Suprapubic skin (tissue), 4 donors: Measurements from ENCODE around the gene LDLRAD4. TPM values are rescaled to one million over a fixed set of nuclear protein-coding genes. Genes with fewer than 3 reads are reported as not detected.

Experiments
- DNase-seq, 2 donors: peaks; one replicate each; pipeline ENCODE4 v3.0.0-alpha.2; 2019; ENCODE audit warnings: low spot score in 2 of 2
- H3K27ac ChIP-seq: fragments of 200-600 bp; sonication (generic); one replicate; pipeline ENCODE4 v1.5.1; 2019
- H3K27me3 ChIP-seq: fragments of 200-600 bp; sonication (generic); one replicate; pipeline ENCODE4 v1.5.1; 2019
- H3K36me3 ChIP-seq: fragments of 200-600 bp; sonication (generic); one replicate; pipeline ENCODE4 v1.5.1; 2019
- H3K4me1 ChIP-seq: fragments of 200-600 bp; sonication (generic); one replicate; pipeline ENCODE4 v1.5.1; 2019
- H3K4me3 ChIP-seq: fragments of 200-600 bp; sonication (generic); one replicate; pipeline ENCODE4 v1.5.1; 2019; ENCODE audit warnings: mild to moderate bottlenecking
- H3K9me3 ChIP-seq: fragments of 200-600 bp; sonication (generic); one replicate; pipeline ENCODE4 v1.5.1; 2019
- EP300 ChIP-seq: sonication (generic); formaldehyde crosslinking; IDR thresholded peaks from one replicate; pipeline ENCODE4 v1.6.1; 2017; ENCODE audit warnings: antibody characterized with exemption
- POLR2A ChIP-seq, 2 donors: fragments of 450-650 bp; IDR thresholded peaks; one replicate each; pipeline ENCODE4 v1.6.1; 2017; ENCODE audit warnings: antibody characterized with exemption in 2 of 2, mild to moderate bottlenecking in 2 of 2, moderate library complexity in 2 of 2
- POLR2AphosphoS5 ChIP-seq, 3 donors: sonication (generic); formaldehyde crosslinking; IDR thresholded peaks; one replicate each; pipeline ENCODE4 v1.6.1; 2017; ENCODE audit warnings: antibody characterized with exemption in 3 of 3
- WGBS: methylation state at CpG from one replicate; pipeline ENCODE4 v1.1.5; 2018; 5-methylcytosine and 5-hydroxymethylcytosine counted together
- total RNA-seq, 4 donors: library from RNA; depleted of rRNA; stranded (reverse); fragments of >200 nt; gene quantifications; one replicate each; pipeline ENCODE4 v1.1.0, GENCODE V29; 2016
- TF ChIP-seq, protein P1 (sequence below), 2 donors: fragments of 200-600 bp in 1 of 2; fragments of 450-650 bp in 1 of 2; sonication (generic) in 1 of 2; IDR thresholded peaks; one replicate each; pipeline ENCODE4 v1.5.1; 2016 to 2019; ENCODE audit warnings: antibody characterized with exemption in 2 of 2, mild to moderate bottlenecking in 1 of 2, moderate library complexity in 1 of 2

The LDLRAD4 gene
- total RNA-seq, 4 donors from 2014 or later: 10.1 to 31.6 (median 15.1) TPM

DNA sequence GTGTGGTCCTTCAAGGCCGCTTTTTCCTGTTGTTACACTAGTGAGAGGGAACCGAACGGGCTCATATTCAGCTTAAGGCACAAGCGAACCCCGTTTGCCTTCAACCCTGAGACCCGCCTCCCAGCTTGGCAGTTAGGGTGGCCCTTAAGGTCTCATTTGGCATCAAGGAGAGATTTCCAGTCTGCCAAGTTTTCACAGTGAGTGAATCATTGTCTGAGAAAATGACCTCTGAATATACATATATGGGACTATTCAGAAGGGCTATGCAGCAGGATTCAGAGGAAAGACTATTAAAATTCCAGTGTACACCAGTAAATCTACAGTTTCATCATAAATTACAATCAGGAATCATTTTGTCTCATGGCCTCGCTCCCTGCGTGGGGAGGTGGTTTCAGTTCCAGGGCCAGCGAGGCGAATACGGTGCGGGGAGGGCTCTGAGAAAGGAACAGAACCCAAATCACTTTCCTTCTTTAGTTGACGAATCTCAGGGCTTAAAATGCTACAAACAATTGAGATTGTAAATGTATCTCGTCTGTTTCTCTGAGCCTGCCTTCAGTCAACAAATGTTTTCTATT, 276.4 kb downstream of the LDLRAD4 start:
- no peak for TF ChIP-seq POLR2AphosphoS5 (IDR thresholded peaks at IDR 0.05)
- TF ChIP-seq, protein P1, sequence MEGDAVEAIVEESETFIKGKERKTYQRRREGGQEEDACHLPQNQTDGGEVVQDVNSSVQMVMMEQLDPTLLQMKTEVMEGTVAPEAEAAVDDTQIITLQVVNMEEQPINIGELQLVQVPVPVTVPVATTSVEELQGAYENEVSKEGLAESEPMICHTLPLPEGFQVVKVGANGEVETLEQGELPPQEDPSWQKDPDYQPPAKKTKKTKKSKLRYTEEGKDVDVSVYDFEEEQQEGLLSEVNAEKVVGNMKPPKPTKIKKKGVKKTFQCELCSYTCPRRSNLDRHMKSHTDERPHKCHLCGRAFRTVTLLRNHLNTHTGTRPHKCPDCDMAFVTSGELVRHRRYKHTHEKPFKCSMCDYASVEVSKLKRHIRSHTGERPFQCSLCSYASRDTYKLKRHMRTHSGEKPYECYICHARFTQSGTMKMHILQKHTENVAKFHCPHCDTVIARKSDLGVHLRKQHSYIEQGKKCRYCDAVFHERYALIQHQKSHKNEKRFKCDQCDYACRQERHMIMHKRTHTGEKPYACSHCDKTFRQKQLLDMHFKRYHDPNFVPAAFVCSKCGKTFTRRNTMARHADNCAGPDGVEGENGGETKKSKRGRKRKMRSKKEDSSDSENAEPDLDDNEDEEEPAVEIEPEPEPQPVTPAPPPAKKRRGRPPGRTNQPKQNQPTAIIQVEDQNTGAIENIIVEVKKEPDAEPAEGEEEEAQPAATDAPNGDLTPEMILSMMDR (IDR thresholded peaks at IDR 0.05): no peak
- TF ChIP-seq POLR2A (IDR thresholded peaks at IDR 0.05): no peak
- TF ChIP-seq EP300: no peak
- Histone ChIP-seq H3K4me3 (no peak overlapping the region), H3K27ac (no peak overlapping the region), H3K4me1 (peaks cover 3% of the 10 kb centered on the region), H3K27me3 (no peaks in the 10 kb centered on the region), H3K36me3 (peaks cover 10% of the 10 kb centered on the region), H3K9me3 (no peaks in the 10 kb centered on the region)
- WGBS: 87% methylated on average over 14 of the region's 14 CpGs
- no peak for DNase-seq

DNA sequence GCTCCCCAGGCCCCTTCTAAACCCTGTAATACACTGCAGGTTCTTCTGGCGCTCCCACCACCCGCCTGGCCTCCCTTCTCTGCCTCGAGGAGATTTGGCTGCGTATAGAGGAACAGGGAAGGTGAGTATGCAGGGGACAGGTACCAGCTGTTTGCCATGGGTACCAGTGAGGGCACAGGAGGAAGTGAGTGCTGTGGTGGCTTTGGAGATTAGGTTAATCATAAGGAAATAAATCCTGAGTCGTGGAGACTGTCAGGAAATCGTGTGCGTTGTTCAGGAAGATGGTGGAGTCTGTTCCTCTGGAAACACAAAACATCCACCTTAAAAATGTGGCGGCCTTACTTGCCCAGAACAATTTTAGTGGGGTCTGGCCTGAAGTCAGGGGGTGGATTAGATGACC, 277.4 kb downstream of the LDLRAD4 start:
- TF ChIP-seq EP300: no peak
- no peak for DNase-seq
- WGBS: 77% methylated on average over 8 of the region's 8 CpGs

DNA sequence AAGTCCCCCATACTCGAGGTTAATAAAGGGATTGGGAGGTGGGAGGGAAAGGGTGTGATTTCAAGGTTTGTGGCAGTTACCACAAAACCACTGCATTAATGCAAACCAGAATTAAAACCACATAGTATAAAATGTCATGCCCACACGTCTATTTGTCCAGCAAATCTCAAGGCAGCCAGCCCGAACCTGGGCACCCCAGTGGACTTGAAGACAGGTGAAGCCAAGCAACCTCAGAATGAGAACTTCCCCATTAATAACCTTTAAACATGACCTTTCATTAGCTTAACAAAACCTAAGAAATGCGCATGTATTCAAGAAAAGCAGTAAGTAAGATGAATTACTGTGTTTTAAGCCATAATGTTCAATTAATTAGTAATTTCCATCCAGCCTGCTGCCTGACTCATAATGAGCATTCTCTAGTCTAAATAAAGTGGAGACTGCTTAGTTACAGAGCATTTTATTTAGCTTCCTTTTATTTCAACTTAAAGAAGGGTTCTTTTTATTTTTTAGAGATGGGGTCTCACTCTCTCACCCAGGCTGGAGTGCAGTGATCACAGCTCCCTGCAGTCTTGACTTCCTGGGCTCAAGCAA, 278.2 kb downstream of the LDLRAD4 start:
- H3K4me3 ChIP-seq: no peak overlapping the region
- H3K27me3 ChIP-seq: no peaks in the 10 kb centered on the region

More for the DNA sequence above, 277.4 kb downstream of the LDLRAD4 start:
- Histone ChIP-seq H3K27me3 (no peaks in the 10 kb centered on the region), H3K27ac (no peak overlapping the region), H3K4me3 (no peak overlapping the region), H3K36me3 (peaks cover 10% of the 10 kb centered on the region), H3K4me1 (peaks cover 13% of the 10 kb centered on the region), H3K9me3 (no peaks in the 10 kb centered on the region)

DNA sequence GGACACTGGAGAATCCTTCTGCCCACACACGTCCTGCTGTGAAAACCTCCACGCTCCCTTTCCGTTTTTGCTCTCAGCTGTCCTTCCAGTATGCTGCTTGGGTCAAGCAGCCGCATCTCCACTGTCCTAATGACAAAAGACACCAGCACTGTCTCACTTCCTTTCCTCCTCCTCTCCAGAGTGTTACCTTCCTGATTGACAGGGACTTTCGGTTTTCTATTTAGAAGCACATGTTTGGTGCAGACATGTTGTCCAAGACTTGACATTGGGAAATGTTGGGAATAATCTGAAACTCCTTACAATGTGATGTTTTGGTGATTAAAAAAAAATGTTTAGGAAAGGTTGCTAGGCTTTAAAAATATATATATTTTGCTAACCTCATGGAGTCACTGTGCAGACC, 281.2 kb downstream of the LDLRAD4 start:
- Histone ChIP-seq H3K4me3 (peak overlapping the region; percentile 35), H3K4me1 (peaks cover 33% of the 10 kb centered on the region), H3K27me3 (no peaks in the 10 kb centered on the region), H3K27ac (peak overlapping the region; percentile 76), H3K36me3 (peaks cover 10% of the 10 kb centered on the region), H3K9me3 (no peaks in the 10 kb centered on the region)
- TF ChIP-seq POLR2AphosphoS5 (IDR thresholded peaks at IDR 0.05): no peak
- no peak for TF ChIP-seq EP300
- no peak for TF ChIP-seq POLR2A (IDR thresholded peaks at IDR 0.05)
- DNase-seq: no peak
- WGBS: 86% methylated on average over 5 of the region's 5 CpGs

More for the DNA sequence above, 278.2 kb downstream of the LDLRAD4 start:
- no peak for DNase-seq
- Histone ChIP-seq H3K36me3 (peaks cover 10% of the 10 kb centered on the region), H3K27ac (no peak overlapping the region), H3K9me3 (no peaks in the 10 kb centered on the region), H3K4me1 (peaks cover 22% of the 10 kb centered on the region)
- WGBS: 82% methylated on average over 4 of the region's 4 CpGs
- no peak for TF ChIP-seq EP300
- TF ChIP-seq POLR2A (IDR thresholded peaks at IDR 0.05): no peak
- TF ChIP-seq POLR2AphosphoS5 (IDR thresholded peaks at IDR 0.05): no peak
- TF ChIP-seq, protein P1 (IDR thresholded peaks at IDR 0.05): no peak

DNA sequence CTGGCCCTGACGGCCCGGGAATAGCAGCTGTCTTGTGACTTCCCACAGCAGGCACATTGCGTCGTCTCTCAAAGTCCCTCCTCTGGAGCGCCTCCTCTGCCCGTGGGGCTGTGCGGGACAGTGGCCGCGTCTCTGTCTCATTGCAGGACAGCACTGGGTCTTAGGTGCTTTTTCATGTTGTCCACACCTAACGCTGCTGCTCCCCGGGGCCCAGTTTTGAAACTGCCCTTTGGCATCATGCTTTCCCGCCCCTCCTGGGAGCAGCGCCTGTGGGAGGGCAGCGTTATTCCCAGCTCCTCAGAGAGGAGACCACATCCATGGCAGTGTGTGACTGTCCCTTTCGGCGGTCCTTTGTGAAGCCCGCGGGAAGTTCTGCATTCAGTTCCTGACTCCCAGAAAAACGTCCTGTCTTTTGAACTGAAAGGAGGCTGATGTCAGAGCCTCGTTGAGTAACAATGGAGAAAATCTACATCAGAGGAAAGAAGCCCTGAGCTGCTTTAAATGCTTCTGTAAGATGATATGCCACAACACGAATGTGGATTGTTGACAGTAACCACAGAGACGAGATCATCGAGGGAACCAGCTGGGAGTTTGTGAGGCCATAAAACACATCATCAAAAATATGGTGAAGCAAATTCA, 281.8 kb downstream of the LDLRAD4 start:
- H3K27ac ChIP-seq: peak overlapping the region; percentile 76
- H3K4me3 ChIP-seq: peak overlapping the region; percentile 35
- peaks cover 33% of the 10 kb centered on the region for H3K4me1 ChIP-seq

More for the DNA sequence above, 281.8 kb downstream of the LDLRAD4 start:
- no peaks in the 10 kb centered on the region for H3K27me3 ChIP-seq
- DNase-seq: peak in 1 of 2 donors; percentile 57
- H3K36me3 ChIP-seq: peaks cover 10% of the 10 kb centered on the region
- WGBS: 7% methylated on average over 23 of the region's 23 CpGs
- H3K9me3 ChIP-seq: no peaks in the 10 kb centered on the region
- TF ChIP-seq, protein P1 (IDR thresholded peaks at IDR 0.05): no peak
- TF ChIP-seq POLR2AphosphoS5 (IDR thresholded peaks at IDR 0.05) (no peak), EP300 (no peak), POLR2A (IDR thresholded peaks at IDR 0.05) (no peak)
